Right cardiac atrium (tissue), 5 donors: ENCODE data around the gene WIPF1. TPM values are rescaled to one million over a fixed set of nuclear protein-coding genes. Genes with fewer than 3 reads are reported as not detected.
A peak's percentile ranks its signal among the peaks of the same experiment; 100 is the strongest.

Experiments used
- ATAC-seq, 2 donors: fragments of 200-7000 bp; cut with Tn5 transposase; one replicate each; pipeline versions ENCODE4 v1.8.0 to v1.9.1; 2020; ENCODE audit warnings: moderate library complexity in 2 of 2, mild to moderate bottlenecking in 1 of 2
- DNase-seq, 3 donors: peaks; one replicate each; pipeline ENCODE4 v3.0.0-alpha.2; 2020
- H3K27ac ChIP-seq: one replicate; pipeline ENCODE4 v1.5.1; 2013; ENCODE audit warnings: mild to moderate bottlenecking, low read length, control low read depth, moderate library complexity
- H3K27me3 ChIP-seq: one replicate; pipeline ENCODE4 v1.6.1; 2013; ENCODE audit not compliant: control insufficient read depth, insufficient read depth
- H3K4me1 ChIP-seq: one replicate; pipeline ENCODE4 v1.6.1; 2013; ENCODE audit warnings: low read length; ENCODE audit not compliant: control insufficient read depth, insufficient read depth
- H3K4me3 ChIP-seq: one replicate; pipeline ENCODE4 v1.5.1; 2013; ENCODE audit warnings: low read length, control low read depth
- H3K9me3 ChIP-seq: one replicate; pipeline ENCODE4 v1.6.1; 2013; ENCODE audit warnings: low read length; ENCODE audit not compliant: control insufficient read depth
- WGBS: extraction: QIAGEN DNeasy Blood & Tissue Kit; methylation state at CpG from one replicate; pipeline ENCODE4 v1.1.7; 2013; 5-methylcytosine and 5-hydroxymethylcytosine counted together
- intact Hi-C, 4 donors: fragments of 100-400 bp; cut with DNase I; formaldehyde crosslinking; loops; one replicate each; pipeline versions ENCODE4 v1.11.0 to v1.14.0; 2022 to 2023
- long read RNA-seq, 4 donors: library from polyadenylated mRNA; unstranded; transcript quantifications; one replicate each; pipeline ENCODE4 v2.0.0, GENCODE V29; 2020 to 2021
- polyA plus RNA-seq: library from polyadenylated mRNA; stranded (reverse); fragments of 200-250 nt; gene quantifications from one replicate; pipeline ENCODE4 v1.2.3, GENCODE V29; 2013
- total RNA-seq, 4 donors: library from RNA; stranded (reverse); fragmentation: NEBNext Ultra II Directional; extraction: Animal tissue kit (Norgen Biotek cat#: 25700); gene quantifications; one replicate each; pipeline ENCODE4 v1.2.1, GENCODE V29; 2021
- donor health status: healthy with polysubstance abuse.
- donor health status: DM: no; HTN: yes; CAD: no.
- donor health status: DM: no; HTN: no; CAD: no.
- donor health status: DM: no; HTN: yes; CAD: no; lungs with severe emphysema.
- donor health status: DM: yes; HTN: yes; CAD: no.

Gene WIPF1, protein sequence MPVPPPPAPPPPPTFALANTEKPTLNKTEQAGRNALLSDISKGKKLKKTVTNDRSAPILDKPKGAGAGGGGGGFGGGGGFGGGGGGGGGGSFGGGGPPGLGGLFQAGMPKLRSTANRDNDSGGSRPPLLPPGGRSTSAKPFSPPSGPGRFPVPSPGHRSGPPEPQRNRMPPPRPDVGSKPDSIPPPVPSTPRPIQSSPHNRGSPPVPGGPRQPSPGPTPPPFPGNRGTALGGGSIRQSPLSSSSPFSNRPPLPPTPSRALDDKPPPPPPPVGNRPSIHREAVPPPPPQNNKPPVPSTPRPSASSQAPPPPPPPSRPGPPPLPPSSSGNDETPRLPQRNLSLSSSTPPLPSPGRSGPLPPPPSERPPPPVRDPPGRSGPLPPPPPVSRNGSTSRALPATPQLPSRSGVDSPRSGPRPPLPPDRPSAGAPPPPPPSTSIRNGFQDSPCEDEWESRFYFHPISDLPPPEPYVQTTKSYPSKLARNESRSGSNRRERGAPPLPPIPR
- total RNA-seq = 10 to 100 TPM; 20.3 to 30.0 (median 27.7) TPM
- polyA plus RNA-seq = 12.2 TPM
- long read RNA-seq, donor 1, partial matches to known transcripts = 7 of 25 reads
- long read RNA-seq, donor 1, other reads (novel, unspliced or antisense) = 14 of 25 reads
- long read RNA-seq, donor 2, partial matches to known transcripts = 5 of 7 reads
- long read RNA-seq, donor 2, other reads (novel, unspliced or antisense) = 1 of 7 reads
- long read RNA-seq, donor 3, partial matches to known transcripts = 12 of 21 reads
- long read RNA-seq, donor 3, other reads (novel, unspliced or antisense) = 9 of 21 reads
- long read RNA-seq, donor 4, full-length matches to known transcripts = 3 of 10 reads
- long read RNA-seq, donor 4, partial matches to known transcripts = 5 of 10 reads
- long read RNA-seq, donor 4, other reads (novel, unspliced or antisense) = 2 of 10 reads

DNA sequence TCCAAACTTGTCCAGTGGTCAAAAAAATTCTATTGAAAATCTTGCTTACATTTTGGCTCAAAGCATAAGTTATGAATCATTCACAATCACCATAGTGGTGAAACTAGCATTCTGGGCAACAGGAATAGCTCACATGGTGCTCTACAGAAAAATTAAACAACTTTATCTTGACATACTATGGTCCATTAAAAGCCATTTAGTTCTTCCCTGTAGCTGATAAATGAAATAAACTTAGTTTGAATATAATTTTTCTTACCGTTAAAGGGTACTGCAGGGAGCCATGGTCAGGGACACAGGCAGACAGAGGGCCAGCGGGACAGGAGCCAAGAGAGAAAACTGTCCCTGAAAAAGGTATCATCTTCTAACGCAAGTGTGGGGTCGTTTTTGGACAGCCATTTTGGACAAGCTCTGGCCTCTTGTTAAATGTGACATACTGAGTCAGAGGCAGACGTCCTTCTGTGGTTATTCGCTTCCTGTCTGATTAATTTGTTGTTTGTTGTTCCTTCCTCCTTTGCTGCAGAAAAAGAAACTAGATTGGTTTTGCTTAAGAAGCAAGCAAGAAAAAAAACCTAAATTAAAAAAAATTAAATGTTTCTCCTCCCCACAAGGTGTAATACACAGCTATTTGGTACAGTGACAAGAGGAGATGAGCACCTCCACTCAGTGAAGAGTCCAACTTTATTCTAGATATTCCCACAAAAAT lies at the start of gene WIPF1:
WIPF1 (minus strand) TSS at position 460 of the 703 bp plus-strand sequence. CDS start 12,231 bp downstream, outside the sequence.
- no peaks in the 10 kb centered on the region for H3K4me1 ChIP-seq
- peak within 1 kb of the TSS; percentile 48 for H3K27ac ChIP-seq
- ATAC-seq (peak in 1 of 2 donors; percentile 44), DNase-seq (no peak)
- no peaks in the 10 kb centered on the region for H3K27me3 ChIP-seq
- 50% methylated on average over 6 of the region's 6 CpGs for WGBS
- intact Hi-C loops = no loop called here
- no peaks in the 10 kb centered on the region for H3K9me3 ChIP-seq
- peak within 1 kb of the TSS; percentile 41 for H3K4me3 ChIP-seq

DNA sequence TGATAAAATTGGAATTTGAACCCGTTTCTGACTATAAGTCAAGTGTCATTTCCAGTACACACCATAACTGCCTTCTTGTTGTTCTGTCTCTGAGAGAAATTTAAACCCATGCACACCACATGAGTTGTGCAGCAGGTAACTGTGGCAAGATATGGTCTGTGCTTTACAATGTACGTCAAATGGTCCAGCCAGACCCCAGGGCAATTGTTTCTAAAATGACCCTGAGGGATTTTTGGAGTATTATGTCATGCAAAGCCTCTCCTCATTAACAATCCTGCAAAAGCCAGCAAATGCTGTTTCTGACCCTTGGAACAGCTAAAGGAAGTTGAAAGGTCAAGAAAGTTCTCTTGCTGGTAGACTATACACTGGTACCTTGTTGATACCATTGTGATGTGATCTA lies 47.7 kb upstream of the WIPF1 start:
- H3K4me1 ChIP-seq = no peaks in the 10 kb centered on the region
- H3K27ac ChIP-seq = no peak overlapping the region
- no peaks in the 10 kb centered on the region for H3K9me3 ChIP-seq
- no peak for ATAC-seq
- H3K27me3 ChIP-seq = no peaks in the 10 kb centered on the region
- no peak for DNase-seq
- WGBS = 75% methylated on average over 2 of the region's 2 CpGs
- H3K4me3 ChIP-seq = no peak overlapping the region
- intact Hi-C loops = no loop called here

DNA sequence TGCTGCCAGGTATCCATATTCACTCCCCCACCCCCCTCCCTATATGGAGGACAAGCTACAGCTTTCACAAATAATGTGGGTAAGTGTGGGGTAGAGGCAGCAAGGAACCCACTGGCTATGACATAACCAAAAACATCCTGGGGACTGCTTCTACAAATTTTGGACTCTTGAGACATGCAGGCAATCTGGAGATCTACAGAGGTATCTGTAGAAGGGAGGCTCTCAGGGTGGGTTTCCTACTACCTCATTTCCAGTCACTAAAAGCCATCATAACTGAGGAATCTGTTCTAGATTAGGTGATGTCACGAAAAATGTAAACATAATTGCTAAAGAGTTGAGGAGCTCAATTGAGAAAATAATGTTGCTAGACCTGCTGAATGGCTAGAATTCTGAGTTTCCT lies 46.8 kb upstream of the WIPF1 start:
- Histone ChIP-seq H3K27ac (no peak overlapping the region), H3K27me3 (no peaks in the 10 kb centered on the region), H3K9me3 (no peaks in the 10 kb centered on the region), H3K4me1 (no peaks in the 10 kb centered on the region), H3K4me3 (no peak overlapping the region)
- DNase-seq (no peak), ATAC-seq (no peak)
- intact Hi-C loops = no loop called here
- WGBS = 96% methylated on average over 1 of the region's 1 CpG

DNA sequence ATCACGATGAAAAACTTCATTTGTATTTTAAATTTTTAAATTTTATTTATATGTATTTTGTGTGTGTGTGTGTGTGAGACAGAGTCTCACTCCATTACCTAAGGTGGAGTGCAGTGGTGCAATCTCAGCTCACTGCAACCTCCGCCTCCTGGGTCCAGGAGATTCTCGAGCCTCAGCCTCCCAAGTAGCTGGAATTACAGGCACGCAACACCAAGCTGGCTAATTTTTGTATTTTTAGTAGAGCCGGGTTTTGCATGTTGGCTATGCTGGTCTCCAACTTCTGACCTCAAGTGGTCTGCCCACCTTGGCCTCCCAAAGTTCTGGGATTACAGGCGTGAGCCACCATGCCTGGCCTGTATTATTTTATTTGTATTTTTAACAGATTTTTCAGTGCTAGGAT lies 45.8 kb upstream of the WIPF1 start:
- H3K27me3 ChIP-seq = no peaks in the 10 kb centered on the region
- no peaks in the 10 kb centered on the region for H3K4me1 ChIP-seq
- H3K9me3 ChIP-seq = no peaks in the 10 kb centered on the region
- ATAC-seq (no peak), DNase-seq (no peak)
- H3K27ac ChIP-seq = no peak overlapping the region
- no peak overlapping the region for H3K4me3 ChIP-seq
- intact Hi-C loops = no loop called here
- 98% methylated on average over 6 of the region's 6 CpGs for WGBS

DNA sequence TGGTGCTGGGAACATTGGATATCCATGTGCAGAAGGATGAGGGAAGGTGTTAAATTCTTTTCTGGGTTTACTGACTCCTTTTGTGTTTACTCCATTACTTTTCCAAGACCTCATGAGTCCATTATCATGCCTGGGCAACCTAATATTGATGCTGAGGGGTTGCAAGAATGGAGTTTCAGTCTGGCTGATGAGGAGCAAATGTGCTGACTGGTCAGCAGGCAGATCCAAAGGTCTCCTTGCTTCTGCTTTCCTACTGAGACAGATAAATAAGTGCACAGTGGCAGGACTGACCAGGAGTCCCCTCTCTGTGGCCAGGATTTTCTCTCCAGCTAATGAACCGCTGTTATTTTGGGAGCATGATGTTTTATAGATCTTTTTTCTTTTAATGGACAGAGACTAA lies 43.6 kb upstream of the WIPF1 start:
- intact Hi-C loops = no loop called here
- Histone ChIP-seq H3K9me3 (no peaks in the 10 kb centered on the region), H3K4me3 (no peak overlapping the region), H3K4me1 (no peaks in the 10 kb centered on the region), H3K27me3 (no peaks in the 10 kb centered on the region), H3K27ac (no peak overlapping the region)
- ATAC-seq (no peak), DNase-seq (no peak)
- WGBS = 98% methylated on average over 1 of the region's 1 CpG

DNA sequence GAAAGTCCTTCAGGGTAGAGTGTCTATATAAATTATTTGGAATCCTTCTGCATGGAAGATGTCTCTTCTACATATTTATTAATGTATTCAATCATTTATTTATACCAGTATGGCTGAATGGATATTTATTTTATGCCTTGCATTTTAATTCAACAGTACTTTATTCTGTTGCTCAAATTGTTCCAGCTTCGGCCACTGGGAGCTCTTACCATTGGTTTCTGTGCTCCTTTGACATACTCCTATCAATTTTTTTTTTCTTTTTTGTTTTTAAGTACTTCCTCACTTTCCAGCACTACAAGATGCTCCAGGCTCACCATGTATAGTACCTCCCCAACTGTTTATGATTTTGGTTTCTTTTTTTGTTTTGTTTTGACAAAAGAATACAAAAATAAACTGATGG lies 39.4 kb upstream of the WIPF1 start:
- intact Hi-C loops = no loop called here
- Histone ChIP-seq H3K27me3 (no peaks in the 10 kb centered on the region), H3K4me1 (peaks cover 2% of the 10 kb centered on the region), H3K9me3 (no peaks in the 10 kb centered on the region), H3K4me3 (no peak overlapping the region), H3K27ac (no peak overlapping the region)
- 99% methylated on average over 1 of the region's 1 CpG for WGBS
- no peak for ATAC-seq
- DNase-seq = no peak

DNA sequence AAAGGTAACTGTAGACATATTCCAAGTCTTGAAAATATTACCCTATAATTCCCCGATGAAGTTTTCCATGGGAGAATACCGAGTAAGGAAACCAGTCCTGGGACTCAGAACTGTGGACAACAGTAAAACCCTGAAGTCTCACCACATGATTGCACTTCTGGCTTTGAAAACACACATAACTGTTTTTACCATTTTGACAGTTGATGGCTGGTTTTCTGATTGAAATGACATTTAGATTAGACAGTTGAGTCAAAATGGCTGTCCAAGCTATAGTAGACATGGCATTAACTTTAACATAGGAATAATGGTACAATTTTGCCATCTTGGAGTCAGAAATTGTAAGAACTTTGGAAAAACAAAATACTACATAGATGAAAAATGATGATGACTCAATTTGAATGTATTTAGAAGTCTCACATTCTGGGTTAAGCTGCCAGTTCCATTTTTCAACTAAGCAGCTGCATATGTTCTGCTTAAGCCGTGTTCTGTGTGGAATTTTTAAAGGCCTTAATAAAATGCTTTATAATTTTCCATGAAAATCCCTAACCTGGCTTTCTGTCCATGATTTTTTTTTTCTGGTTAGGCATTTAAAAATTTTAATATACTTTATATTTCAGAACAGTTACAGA lies 38.3 kb upstream of the WIPF1 start:
- intact Hi-C loops = no loop called here
- no peak overlapping the region for H3K4me3 ChIP-seq
- H3K4me1 ChIP-seq = peaks cover 3% of the 10 kb centered on the region
- H3K27ac ChIP-seq = no peak overlapping the region
- 95% methylated on average over 3 of the region's 3 CpGs for WGBS
- no peaks in the 10 kb centered on the region for H3K9me3 ChIP-seq
- H3K27me3 ChIP-seq = no peaks in the 10 kb centered on the region
- no peak for DNase-seq
- ATAC-seq = no peak

DNA sequence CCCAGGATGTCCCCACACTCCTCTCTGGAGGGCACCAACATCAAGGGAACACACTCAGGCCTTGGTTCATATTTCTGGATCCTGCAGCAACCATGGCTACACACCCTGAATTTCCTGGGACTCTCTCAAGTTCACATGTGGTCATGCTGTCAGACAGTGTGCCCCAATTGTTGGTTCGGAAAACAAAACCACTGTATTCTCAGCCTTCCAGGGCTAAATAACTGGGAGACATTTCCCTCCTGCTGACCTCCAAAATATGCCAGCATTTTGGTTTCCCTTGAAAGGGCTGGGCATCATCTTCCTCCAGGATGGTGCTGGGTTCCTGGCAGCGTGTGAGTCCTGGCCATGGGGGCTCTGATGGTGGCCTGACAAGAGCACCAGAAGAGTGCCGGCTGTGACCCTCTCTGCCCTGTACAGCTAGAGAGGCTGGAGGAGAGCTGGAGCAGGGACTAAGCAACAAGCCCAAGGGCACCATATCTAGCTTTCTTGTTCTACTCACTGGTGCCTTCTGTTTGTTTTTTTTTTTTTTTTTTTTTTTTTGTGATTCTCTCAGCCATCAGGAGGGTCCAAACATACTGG lies 37.5 kb upstream of the WIPF1 start:
- Histone ChIP-seq H3K27me3 (no peaks in the 10 kb centered on the region), H3K9me3 (no peaks in the 10 kb centered on the region), H3K27ac (no peak overlapping the region), H3K4me1 (peaks cover 7% of the 10 kb centered on the region), H3K4me3 (no peak overlapping the region)
- intact Hi-C loops = no loop called here
- DNase-seq = peak in 1 of 3 donors; percentile 37
- peak; percentile 21 to 38 for ATAC-seq
- WGBS = 80% methylated on average over 3 of the region's 3 CpGs

DNA sequence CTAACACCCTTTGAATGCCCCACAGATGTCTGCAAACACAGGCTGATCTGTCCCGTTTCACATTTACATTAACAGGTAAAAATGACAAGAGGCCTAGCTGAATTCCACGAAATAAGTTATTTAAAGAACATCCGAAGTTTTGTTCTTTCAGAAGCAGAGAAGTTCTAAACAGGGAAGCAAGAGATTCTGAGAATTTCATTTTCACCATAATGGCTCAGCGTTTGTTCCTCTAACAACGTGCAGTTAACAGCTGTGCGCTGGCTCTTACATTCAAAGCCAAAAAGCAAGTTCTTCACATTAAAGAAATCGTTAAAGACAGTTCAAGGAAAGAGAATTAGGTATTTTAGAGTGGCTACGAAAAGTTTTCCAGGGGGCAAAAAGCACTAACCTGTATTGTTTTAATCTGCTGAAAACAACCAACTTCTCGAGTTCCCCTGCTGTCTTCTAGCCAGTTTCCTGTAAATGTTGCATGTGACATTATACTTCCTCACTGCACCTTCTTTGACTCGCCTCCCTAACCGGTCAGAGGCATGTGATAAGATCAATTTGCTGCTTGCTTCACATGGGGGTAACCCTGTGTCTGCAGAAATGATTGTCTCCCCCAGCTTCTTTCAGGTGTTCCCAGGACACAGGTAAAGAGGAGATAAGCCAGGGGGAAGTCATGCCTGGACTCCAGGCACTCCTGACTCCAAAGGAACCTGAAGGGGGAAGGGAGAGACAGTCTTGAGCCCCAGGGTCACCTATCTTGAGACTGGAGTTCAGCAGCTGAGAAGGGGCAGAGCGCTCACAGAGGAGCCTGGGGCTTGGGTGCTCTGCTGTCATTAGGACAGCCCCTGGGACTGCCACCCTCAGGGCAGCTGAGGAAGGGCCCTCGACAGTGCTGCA lies 36.8 kb upstream of the WIPF1 start:
- H3K27me3 ChIP-seq = no peaks in the 10 kb centered on the region
- intact Hi-C loops = no loop called here
- H3K4me1 ChIP-seq = peaks cover 7% of the 10 kb centered on the region
- DNase-seq = peak in 2 of 3 donors; percentile 16 to 61
- peak; percentile 38 to 61 for ATAC-seq
- 44% methylated on average over 13 of the region's 13 CpGs for WGBS
- H3K9me3 ChIP-seq = no peaks in the 10 kb centered on the region
- H3K4me3 ChIP-seq = peak overlapping the region; percentile 35
- H3K27ac ChIP-seq = no peak overlapping the region

DNA sequence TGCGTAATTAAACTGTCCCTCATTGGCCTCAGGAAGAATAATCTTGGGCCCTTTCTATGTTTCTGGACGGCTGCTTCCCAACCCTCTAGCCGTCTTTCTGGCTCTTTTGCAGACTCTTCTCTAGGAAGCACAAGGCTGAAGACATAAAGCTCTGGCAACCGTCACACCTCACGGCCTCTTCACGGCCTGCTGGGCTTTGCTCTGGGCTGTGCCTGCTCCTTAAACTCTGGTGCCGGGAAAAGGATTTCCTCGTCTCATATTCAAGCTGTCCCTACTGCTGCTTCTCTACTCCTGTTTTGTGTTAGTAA lies 36.0 kb upstream of the WIPF1 start:
- 34% methylated on average over 8 of the region's 8 CpGs for WGBS
- H3K4me1 ChIP-seq = peaks cover 7% of the 10 kb centered on the region
- intact Hi-C loops = no loop called here
- no peaks in the 10 kb centered on the region for H3K27me3 ChIP-seq
- peak overlapping the region; percentile 35 for H3K4me3 ChIP-seq
- H3K9me3 ChIP-seq = no peaks in the 10 kb centered on the region
- H3K27ac ChIP-seq = peak overlapping the region; percentile 81
- ATAC-seq = peak; percentile 39 to 50
- DNase-seq = no peak
